Measurements from ENCODE around the gene RAD51B.
"Not testable (repeated sequence)": the region's sequence is repeated elsewhere in the genome, so short reads cannot be mapped to it uniquely, and the experiment has no call there.

RAD51B gene

DNA sequence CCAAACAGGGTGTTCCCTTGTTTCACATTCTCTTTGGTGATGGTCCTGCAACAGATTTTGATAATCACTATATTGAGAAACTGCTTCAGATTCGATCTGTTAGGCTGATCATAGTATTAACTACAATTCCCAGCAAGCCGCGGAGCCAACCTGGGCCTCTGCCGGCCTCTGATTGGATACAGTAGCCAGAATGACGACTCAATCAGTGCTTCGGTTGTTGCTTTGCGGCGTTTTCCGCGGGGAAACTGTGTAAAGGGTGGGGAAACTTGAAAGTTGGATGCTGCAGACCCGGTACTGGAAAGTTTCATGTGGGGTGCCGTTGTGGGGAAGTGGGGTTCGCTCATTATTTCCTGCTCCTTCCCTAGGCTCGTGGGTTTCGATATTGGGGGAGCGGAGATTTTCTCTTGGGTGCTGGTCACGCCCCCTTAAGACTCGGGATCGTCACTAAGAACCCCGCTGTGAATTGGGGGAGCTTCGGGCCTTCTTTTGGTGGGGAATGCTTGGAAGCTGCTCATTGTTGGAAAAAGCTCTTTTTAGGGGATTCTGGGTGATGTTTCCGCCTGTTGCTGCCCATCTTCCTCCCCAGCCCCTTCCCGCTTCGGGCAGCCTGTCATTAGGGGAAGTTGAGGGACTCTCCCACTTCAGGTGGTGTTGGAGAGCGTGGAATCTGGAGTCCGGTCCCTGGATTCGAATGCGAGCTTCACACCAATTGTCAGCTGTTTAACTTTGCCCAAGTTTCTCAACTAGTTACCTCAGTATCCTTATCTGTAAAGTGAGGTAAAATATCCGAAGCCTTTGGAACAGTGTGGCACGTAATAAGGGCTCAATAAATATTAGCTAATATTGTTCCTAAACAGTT is at the start of gene RAD51B:
RAD51B (plus strand) TSS at position 217 of the 859 bp plus-strand sequence.
- peak; percentile 81 for DNase-seq (ENCODE audit: low read depth)

DNA sequence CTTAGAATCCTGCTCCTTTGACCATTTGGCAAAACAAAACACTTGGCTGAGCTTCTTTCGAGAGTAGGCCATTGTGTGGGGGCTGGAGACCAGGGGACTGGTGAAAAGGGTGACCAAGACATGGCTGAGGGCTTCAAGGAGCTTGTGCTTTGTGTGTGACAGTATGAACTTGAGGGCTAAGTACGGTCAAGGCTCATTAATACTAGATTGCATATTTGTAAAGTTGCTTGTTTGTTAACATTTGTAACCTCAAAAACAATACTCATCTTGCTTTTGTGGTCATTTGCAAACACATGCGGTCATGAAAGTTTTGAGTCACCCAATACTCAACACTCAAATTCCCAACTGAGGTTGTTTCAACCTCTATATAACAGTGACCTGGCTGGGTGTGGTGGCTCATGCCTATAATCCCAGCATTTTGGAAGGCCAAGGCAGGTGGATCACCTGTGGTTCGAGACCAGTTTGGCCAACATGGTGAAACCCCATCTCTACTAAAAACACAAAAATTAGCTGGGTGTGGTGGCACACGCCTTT is 45.7 kb upstream of the RAD51B start:
- DNase-seq (ENCODE audit: low read depth): no peak

DNA sequence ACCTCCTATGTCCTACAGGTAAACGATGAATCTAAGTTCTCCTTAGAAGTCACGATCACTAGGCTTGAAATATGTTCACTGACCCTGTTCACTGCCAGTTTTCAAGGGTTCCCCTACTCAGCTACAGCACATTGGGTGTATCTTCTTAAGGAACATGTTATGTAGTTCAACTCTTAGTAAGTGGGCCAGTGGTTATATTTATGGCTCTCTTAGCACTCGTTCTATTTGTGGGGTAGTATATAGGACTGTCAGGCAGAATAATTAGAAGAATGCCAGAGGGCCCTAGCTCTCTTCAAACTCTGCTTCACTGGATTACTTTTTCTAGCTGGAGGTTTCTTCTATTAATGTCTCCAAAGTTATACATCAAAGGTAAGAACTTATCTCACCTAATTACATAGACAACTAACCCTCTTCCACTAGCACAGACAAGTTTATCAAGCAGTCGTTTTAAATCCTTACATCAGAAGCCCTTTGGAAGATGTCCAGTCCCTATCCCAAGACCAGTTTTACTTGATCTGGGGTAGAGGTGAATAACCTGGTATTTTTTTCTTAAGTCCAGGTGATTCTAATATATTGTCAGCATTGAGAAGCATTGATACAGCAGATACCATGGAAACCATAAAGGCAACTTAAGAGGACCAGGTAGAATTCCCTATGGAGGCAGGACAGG is 42.8 kb upstream of the RAD51B start:
- DNase-seq (ENCODE audit: low read depth): no peak

DNA sequence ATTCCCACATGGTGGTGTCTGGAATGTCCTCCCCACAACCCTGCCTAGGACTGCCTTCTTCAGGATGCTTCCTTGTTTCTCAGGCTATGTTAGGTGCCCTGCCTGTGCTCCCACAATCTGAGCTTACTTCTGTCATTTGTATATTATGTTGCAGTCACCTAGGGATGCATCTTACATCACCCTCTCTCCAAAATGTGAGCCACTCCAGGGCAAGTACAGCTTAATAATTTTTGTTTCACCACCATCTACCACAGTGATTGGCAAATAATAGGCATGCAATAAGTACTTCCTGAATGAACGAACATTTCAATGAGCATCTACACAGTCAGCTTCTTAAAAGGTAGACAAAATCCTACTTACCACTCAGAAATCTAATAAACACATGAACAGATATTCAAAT is 40.8 kb upstream of the RAD51B start:
- no peak for DNase-seq (ENCODE audit: low read depth)

DNA sequence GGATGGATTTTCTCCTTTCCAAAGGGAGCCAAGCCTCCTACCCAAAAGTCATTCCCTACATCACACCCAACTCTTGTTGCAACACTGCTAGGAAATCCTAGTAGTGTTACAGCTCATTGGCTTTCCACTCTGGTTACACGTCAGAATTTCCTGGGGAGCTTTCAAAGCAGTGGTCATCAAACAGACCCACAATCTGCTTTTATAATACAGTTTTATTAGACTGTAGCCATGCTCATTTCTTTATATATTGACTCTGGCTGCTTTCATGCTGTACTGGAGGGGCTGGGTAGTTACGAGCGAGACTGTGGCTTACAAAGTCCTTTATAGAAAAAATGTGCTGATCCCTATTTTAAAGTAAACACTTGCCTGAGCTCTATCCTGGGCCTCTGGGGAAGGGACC is 37.5 kb upstream of the RAD51B start:
- no peak for DNase-seq (ENCODE audit: low read depth)

DNA sequence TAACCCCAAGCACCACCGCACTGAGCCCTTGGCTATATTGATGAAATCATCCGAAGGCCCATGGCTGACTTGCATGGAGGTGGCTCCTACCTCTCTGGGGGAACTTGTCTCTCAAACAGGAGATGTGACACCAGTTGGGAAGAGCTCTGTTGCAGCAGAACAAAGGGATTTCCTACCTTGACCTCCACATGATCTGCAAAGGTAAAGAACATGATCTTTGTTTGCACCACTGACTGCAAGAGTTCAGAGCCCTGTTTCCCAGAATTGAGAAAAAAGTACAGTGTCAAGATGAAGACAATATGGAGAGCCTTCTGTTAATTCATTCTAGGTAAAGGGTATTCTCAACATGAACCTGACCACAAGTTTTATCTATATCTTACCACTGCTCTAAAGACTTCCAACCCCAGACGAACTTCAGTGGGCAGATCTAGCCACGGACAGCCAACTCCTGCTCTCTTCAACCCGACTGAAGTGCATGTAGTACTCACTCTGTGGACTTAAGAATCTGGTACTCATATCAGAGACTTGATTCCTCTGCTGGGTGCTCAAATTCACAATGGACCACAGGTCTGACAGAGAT is 35.2 kb upstream of the RAD51B start:
- DNase-seq (ENCODE audit: low read depth): no peak

DNA sequence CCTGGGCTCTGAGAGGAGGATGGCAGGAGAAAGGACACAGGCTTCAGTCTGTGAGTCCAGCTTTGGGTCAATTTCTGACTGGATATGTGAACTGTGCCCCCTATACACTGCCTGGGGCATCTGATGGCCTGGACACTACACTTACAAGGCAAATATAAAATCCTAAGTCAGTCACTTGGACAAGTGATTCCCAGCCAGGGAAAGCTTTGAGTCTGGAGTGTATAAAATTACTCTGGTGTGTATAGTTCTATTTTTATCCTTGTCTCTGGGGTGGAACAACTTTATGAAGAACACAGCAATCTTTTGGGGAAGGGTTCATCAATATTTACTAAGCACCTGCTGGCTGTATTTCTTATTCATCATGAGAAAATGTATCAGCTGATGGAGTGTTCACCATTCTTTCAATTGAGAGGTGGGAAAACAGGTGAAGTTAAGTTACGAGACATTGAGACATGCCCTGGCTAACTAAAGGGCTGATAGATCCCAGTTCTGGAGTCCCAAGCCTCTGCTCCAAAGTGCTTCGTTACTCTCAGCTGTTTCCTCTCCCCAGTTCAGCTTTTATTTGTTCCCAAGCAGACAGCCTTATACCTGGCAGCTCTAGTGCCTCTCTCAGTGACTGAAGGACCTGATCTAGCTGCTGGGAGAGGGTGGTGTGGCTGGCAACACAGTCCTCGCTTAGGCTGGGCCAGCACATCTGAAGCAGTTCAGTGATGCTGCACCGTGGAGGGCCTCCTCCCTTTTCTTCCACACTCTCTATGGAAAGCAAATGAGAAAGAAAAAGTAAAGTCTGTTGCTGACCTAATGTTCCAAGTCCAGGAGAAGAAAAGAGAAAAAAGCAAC is 34.1 kb upstream of the RAD51B start:
- no peak for DNase-seq (ENCODE audit: low read depth)

DNA sequence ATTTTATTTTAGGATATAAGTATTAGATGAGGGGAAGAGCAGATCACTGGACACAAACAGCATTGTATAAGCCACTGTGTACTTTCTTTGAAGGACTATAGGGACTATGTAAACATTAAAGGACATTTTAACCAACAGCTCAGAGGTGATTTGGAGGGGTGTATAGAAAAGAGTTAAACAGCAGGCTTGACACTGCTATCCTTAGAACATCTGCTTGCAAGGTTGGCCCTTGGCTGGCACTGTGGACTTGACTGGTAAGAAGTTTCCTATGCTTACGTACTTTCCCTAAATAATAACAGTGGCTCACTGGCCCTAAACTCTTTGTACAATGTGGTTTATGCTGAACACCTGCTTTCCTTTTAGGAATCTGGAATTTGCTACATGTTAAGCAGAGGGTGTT is 31.9 kb upstream of the RAD51B start:
- no peak for DNase-seq (ENCODE audit: low read depth)

DNA sequence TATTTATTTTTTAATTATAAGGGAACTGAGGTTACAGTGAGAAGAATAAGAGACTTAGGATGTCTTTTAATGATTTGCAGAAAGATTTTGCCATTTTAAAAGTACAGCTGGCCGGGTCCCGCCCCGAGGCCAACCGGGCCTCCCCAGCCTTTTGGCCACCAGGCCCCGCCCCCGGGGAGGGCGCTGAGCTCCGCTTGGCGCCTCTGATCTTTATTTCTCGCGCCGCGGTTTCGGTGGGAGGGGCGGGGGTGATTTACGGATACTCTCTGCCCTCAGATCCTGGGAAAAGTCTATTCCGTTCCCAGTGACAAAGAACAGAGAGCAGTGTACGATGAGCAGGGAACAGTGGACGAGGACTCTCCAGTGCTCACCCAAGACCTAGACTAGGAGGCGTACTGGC is 20.8 kb upstream of the RAD51B start:
- no peak for DNase-seq (ENCODE audit: low read depth)

DNA sequence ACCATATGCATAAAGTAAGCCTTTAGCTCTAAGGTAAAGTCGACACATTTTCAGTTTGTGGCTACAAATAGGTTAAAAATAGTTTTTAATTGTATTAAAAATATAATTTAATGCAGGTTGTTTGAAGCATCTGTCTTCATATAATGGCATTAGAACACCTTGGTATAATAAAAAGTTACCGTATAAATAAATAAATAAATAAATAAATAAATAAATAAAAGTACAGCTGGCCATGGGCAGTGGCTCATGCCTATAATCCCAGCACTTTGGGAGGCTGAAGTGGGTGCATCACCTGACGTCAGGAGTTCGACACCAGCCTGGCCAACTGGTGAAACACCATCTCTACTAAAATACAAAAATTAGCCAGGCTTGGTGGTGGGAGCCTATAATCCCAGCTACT is 18.8 kb upstream of the RAD51B start:
- no peak for DNase-seq (ENCODE audit: low read depth)

DNA sequence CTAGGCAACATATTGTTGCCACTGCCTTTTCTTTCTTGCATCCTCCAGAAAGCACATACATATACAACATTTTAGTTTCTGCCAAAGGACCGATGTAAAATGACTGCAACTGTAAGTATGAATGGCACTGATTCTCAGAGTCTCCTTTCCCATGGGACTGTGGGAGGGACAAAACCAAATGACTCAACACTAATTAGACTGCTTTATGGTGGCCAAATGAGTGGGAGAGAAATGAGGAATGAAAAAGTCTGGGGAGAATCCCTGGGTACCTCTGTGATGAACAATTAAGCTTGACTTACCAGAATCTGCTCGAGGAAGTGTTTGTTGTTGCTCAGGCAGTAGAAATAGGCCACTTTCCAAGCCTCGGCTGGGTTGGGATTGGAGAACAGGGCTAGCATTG is 13.3 kb upstream of the RAD51B start:
- DNase-seq (ENCODE audit: low read depth): no peak

DNA sequence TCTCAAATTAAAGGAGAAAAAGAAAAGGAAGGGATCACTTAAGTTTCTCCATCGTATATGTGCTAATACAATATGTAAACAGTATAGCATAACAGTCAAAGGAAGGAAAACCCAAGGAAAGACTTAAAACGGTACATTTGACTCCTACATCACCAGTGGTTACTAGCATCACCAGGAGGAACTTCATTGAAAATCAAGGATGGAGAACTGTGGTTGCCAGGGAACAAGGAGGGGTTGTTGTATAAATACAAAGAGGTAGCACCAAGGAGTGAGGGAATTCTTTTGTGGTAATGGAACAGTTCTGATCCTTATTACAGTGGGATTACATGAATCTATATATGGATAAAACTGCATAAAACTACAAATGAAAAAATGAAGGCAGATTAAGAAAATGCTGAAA is 4.8 kb upstream of the RAD51B start:
- DNase-seq (ENCODE audit: low read depth): no peak

DNA sequence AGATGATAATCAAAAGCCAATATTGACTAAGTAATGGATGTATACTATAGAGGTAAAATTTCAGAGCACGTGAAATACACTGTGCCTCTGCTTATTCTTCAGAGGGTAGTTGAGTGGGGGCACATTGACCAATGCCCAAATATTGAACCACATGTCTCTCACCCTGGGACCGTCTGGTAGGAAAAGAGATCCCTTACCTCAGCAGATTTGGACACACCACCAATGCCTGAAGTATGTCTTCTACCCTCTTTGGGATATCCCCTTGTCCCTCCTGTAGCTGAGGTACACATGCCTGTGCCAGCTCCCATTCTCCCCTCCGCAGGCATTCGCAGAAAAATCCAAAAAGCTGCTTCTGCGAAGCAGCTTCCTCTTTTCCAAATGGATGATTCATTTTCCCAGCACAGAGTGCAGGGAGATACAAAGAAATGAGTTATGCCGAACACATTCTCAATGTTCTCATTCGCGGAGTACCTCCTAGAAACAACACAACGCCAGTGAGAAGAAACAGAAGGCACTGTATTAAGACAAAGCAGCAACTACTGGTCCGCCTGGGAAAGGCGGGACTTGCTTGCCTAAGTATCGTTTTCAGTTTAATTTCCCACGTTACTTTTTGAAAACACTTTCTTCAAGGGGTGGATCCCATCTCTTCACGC is 3.9 kb upstream of the RAD51B start:
- no peak for DNase-seq (ENCODE audit: low read depth)

DNA sequence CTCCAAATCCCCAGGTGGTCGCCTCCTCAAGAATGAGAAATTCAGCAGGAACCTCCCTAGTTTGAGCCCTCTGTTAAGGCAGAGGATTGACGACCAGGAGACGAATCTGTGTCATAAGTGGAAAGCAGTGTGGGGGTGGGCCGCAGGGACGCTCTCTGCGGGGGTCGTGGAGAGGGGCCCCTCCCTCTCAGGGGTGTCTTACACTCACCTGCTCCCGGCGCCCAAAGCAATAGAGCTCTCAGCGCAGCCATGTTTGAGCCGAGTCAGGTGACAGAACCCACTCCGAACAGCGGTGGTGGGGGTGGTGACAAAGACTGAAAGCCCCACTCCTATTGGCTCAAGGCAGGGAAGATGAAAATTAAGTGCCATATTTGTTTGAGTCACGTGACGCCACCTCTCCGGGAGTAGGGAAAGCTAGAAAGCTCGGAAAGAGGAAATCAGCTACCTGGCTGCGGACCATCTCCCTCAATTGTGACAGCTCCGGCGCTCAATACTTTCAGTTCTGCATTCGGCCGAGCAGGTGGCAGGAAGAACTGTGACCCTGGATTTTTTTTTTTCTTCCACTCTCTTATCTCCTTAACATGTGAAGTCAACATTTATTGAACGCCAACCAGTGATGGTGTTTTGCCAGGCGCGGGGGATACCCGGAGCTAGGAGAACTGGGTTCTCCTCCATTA is 3.1 kb upstream of the RAD51B start, which contains the start of gene ZFYVE26:
ZFYVE26 (minus strand) TSS at position 265 of the 677 bp plus-strand sequence. CDS start 627 bp downstream, outside the sequence.
- peak; percentile 81 for DNase-seq (ENCODE audit: low read depth)

DNA sequence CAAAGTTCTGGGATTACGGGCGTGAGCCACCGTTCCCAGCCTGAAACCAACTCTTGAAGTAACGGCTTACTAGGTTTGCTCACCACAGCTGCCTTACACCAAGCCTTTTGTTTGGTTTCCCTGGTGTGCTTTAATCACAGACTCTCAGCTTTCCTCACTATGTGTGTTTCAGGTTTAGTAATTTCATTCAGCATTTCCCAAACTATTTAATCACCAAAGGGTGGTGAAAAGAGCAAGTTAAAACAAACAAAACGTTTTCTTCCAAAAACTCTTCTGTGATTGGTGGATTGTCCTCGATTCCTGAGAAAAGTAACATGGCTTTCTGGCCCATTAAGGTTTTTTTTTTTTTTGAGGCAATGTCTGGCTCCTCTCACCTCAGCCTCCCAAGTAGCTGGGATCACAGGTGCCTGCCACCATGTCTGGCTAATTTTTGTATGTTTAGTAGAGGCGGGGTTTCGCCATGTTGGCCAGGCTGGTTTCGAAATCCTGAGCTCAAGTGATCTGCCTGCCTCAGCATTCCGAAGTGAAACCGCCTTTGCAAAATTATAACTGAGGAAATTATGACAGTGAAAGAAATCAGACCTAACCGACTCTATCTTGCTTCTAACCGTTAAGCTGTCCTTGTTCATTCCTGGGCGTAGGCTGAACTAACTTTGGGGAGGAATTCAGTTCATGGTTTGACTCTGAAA is 1.7 kb upstream of the RAD51B start:
- DNase-seq (ENCODE audit: low read depth): no peak

DNA sequence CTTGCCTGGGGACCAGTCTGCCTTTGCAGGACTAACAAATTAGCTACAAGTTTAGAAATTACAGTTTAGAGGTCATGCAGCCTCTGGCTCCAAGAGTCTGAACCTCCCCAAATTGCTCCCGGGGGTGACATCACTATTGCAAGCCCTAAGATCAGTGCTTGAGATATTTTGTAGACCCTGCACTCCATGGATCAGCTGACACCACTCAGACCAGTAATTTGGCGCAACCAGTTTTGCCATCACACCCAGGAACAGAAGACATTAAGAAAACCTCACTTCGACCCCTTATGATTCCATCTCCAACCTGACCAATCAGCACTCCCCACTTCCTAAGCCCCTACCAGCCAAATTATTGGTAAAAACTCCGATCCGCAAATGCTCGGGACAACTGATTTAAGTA is 1.1 kb upstream of the RAD51B start:
- not testable (repeated sequence) for DNase-seq (ENCODE audit: low read depth)

DNA sequence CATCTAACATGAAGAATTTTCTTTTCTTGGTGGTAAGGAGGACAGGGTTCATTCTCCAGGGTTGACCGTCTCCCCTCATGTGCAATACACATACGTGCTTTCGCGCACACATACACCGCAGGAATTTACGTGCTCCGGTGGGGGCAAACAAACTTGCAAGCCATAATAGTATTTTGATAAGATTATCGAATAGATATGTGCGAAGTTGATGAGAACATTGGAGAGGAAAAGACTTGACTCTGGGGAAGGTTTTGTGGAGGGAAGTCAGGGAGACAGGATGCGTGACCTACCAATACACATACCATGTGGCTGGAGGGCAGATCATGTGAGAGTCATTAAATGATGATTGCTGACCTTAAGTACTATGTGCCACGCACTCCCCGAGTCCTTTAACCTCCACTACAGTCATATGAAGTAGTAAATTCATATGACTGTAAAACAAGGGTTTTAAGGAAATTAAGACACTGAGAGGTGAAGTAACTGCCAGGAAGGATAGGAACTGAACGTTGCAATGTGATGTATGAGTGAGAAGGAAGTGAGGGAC is 921 bp downstream of the RAD51B start:
- DNase-seq (ENCODE audit: low read depth): no peak

DNA sequence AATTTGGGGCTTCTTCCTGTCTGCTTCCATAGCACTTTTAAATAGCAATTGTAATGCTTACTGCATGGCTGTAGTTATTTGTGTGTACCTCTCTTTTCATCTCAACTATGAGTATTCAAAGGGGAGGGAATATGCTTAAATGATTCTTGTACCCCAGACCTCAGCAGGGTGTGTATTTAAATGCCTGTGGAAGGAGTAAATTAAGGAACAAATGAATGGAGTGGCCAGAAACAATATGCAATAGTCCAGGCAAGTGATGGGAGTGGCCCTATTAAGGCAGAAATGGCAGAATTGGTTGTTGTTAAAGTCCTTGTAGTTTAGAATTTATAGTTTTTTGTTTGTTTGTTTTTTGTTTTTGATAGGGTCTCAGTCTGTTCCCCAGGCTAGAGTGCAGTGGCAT is 1.5 kb downstream of the RAD51B start:
- DNase-seq (ENCODE audit: low read depth): no peak

DNA sequence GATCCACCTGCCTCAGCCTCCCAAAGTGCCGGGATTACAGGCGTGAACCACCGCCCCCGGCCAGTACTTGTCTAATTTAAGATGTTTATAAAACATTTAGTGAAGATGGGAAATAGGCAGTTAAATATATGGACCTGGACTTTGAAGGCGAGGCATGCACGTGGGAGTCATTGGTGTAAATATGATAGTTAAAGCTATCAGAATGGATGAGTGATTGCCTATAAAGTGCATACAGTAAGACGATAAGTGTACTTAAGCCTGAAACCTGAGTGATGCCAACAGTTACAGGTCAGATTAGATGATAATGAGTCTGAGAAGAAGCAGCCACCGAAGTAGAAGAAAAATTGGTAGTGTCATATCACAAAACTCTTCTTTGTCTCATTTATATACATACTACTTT is 11.5 kb downstream of the RAD51B start:
- no peak for DNase-seq (ENCODE audit: low read depth)

DNA sequence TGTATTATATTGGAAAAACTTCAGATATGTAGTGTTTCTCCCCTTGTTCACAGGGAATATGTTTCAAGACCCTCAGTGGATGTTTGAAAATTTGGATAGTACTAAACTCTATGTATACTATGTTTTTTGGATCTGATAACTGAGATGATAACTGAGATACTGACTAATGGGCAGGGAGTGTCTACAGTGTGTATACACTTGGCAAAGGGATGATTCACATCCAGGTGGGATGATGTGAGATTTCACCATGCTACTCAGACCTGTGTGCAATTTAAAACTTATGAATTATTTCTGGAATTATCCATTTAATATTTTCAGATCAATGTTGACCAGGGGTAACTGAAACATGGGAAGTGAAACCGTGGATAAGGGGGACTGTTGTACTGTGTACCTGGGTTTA is 13.8 kb downstream of the RAD51B start:
- DNase-seq (ENCODE audit: low read depth): no peak
